ENCODE measurements around the gene NCK1. TPM values are rescaled to one million over a fixed set of nuclear protein-coding genes. Genes with fewer than 3 reads are reported as not detected.

Gene NCK1
- polyA plus RNA-seq: 10 to 100 TPM; 14.5 to 37.9 (median 32.1) TPM

GRCh38 chr3:136861890-136862616 is at the start of gene NCK1:
TSS of gene NCK1 (plus strand) at chr3:136862208. CDS start at chr3:136928002, 65,794 bp downstream.
- 0 to 1% (median 0%) methylated on average over 53 to 67 of the region's 67 CpGs for WGBS, 3 donors

GRCh38 chr3:136817448-136817847 is 44.6 kb upstream of the NCK1 start:
- 52 to 86% (median 62%) methylated on average over 1 of the region's 1 CpG for WGBS, 3 donors
- no peak overlapping the region for H3K27ac ChIP-seq (ENCODE audit: low read depth, low read length)

More at GRCh38 chr3:136861890-136862616, at the start of gene NCK1:
- H3K27ac ChIP-seq (ENCODE audit: low read depth, low read length): peak within 1 kb of the TSS; percentile 84

GRCh38 chr3:136818191-136818768 is 43.7 kb upstream of the NCK1 start:
- 9 to 13% (median 13%) methylated on average over 8 of the region's 8 CpGs for WGBS, 3 donors
- no peak overlapping the region for H3K27ac ChIP-seq (ENCODE audit: low read depth, low read length)

GRCh38 chr3:136818769-136819391 is 43.1 kb upstream of the NCK1 start, which contains the start of gene SLC35G2:
TSS of gene SLC35G2 (plus strand) at chr3:136819126. CDS start at chr3:136854461, 35,335 bp downstream.
- 0 to 2% (median 2%) methylated on average over 41 to 60 of the region's 60 CpGs for WGBS, 3 donors

GRCh38 chr3:136819392-136819730 is 42.6 kb upstream of the NCK1 start:
- H3K27ac ChIP-seq (ENCODE audit: low read depth, low read length): no peak overlapping the region
- 0 to 1% (median 0%) methylated on average over 20 to 21 of the region's 21 CpGs for WGBS, 3 donors

More at GRCh38 chr3:136818769-136819391, 43.1 kb upstream of the NCK1 start, which contains the start of gene SLC35G2:
- no peak within 1 kb of the TSS for H3K27ac ChIP-seq (ENCODE audit: low read depth, low read length)

- H3K27ac ChIP-seq (ENCODE audit: low read depth, low read length): no peak overlapping the region
- 5 to 6% (median 5%) methylated on average over 50 to 51 of the region's 51 CpGs for WGBS, 3 donors
Observed at GRCh38 chr3:136819731-136820679, 42.0 kb upstream of the NCK1 start.

DNA sequence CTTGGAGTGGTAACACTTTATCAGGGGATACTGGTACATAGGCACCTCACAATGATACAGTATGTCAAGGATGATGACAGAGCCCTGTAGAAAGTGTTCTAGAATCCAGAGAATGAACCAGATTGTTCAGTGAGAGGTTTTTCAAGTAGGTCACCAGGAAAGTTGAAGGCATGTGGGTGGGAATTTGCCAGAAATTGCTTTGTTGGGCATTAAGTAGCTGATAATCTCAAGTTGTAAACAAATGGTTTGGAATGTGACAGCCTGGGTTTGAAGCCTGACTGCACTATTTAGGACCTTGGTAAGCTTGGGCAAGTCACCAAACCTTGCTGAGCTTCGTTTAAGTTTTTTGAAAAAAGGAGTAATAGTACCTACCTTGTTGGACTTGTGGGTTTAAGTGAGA is 30.5 kb upstream of the NCK1 start:
- 58 to 81% (median 75%) methylated on average over 1 of the region's 1 CpG for WGBS, 3 donors
- H3K27ac ChIP-seq (ENCODE audit: low read depth, low read length): no peak overlapping the region

DNA sequence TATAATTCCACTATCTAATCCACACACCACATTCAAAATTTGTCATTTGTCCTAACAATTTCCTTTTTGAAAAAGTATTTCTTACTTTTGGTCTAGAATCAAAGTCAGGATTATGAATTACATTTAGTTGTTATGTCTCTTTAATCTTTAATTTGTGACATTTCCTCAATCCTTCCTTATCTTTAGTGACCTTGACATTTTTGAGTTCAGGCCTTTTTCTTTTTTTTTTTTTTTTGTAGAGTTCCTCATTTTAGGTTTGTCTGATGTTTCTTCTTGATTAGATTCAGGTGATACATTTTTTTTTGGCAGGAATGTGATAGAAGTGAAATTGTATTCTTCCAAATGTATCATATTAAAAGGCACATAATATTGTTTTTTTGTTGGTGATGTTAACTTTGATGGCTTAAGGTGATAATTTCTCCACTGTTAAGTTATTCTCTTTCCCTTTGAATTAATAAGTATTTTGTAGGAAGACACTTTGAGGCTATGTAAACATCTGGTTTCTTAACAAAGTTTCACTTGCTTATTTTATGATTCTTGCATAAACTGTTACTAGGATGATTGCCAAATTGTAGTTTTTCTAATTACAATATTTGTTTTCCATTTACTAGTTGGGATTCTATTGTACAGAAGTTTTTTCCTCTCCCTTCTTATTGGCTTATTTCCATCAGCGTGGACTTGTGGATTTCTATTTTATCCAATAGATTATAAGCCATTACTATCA is 26.8 kb upstream of the NCK1 start:
- 76 to 94% (median 94%) methylated on average over 1 of the region's 1 CpG for WGBS, 3 donors
- no peak overlapping the region for H3K27ac ChIP-seq (ENCODE audit: low read depth, low read length)

- 33 to 47% (median 41%) methylated on average over 3 of the region's 3 CpGs for WGBS, 3 donors
- no peak overlapping the region for H3K27ac ChIP-seq (ENCODE audit: low read depth, low read length)
Observed at GRCh38 chr3:136835813-136836510, 26.0 kb upstream of the NCK1 start.

GRCh38 chr3:136836511-136837156 is 25.4 kb upstream of the NCK1 start:
- no peak overlapping the region for H3K27ac ChIP-seq (ENCODE audit: low read depth, low read length)

GRCh38 chr3:136838641-136839555 is 23.1 kb upstream of the NCK1 start:
- H3K27ac ChIP-seq (ENCODE audit: low read depth, low read length): no peak overlapping the region
- WGBS, 3 donors: 16 to 52% (median 16%) methylated on average over 1 of the region's 1 CpG

DNA sequence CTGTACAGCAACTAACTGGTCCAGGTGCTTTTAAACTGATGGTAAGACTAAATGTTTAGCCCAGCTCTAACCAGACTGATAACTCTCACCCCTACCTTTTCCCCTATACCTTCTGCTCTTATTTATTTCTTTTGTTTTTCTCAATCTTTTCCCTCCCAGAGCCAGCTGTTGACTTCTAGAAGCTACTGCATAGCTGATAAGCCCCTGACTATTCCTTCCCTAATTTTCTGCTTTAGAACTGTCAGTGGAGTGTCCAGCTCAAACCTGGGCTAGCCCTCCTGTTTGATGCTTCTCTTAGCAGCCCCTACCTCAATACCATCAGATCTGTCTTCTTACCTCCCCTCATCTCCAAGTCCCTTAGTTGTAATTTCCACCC is 22.5 kb upstream of the NCK1 start:
- H3K27ac ChIP-seq (ENCODE audit: low read depth, low read length): no peak overlapping the region

- 72 to 97% (median 81%) methylated on average over 2 of the region's 2 CpGs for WGBS, 3 donors
Observed at GRCh38 chr3:136840252-136840651, 21.8 kb upstream of the NCK1 start.

GRCh38 chr3:136842294-136842693 is 19.7 kb upstream of the NCK1 start:
- H3K27ac ChIP-seq (ENCODE audit: low read depth, low read length): no peak overlapping the region
- 83 to 93% (median 88%) methylated on average over 1 of the region's 1 CpG for WGBS, 3 donors

More at GRCh38 chr3:136840252-136840651, 21.8 kb upstream of the NCK1 start:
- H3K27ac ChIP-seq (ENCODE audit: low read depth, low read length): no peak overlapping the region

DNA sequence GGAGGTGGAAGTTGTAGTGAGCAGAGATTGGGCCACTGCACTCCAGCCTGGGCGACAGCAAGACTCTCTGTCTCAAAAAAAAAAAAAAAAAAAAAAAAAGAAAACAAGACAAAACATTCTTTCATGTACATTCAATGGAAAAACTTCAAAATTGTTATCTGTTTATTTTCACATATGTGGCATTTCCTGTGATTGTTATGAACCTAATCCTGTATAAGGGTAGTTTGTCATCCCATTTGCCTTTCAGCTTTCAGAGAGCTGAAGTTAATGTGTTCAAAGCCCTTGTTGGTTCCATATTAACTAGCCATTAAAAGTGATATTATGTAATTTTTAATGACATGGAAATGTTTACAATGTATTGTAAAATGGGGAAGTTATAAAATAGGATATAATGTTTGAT is 17.3 kb upstream of the NCK1 start:
- no peak overlapping the region for H3K27ac ChIP-seq (ENCODE audit: low read depth, low read length)
- 79 to 92% (median 92%) methylated on average over 1 of the region's 1 CpG for WGBS, 3 donors

- WGBS, 3 donors: 68 to 88% (median 77%) methylated on average over 4 of the region's 4 CpGs
- H3K27ac ChIP-seq (ENCODE audit: low read depth, low read length): no peak overlapping the region
Observed at GRCh38 chr3:136852180-136852579, 9.8 kb upstream of the NCK1 start.
